Liver (tissue), 9 donors: Measurements from ENCODE around the gene PPP3CA. TPM values are rescaled to one million over a fixed set of nuclear protein-coding genes. Genes with fewer than 3 reads are reported as not detected.
"Not testable (repeated sequence)": the region's sequence is repeated elsewhere in the genome, so short reads cannot be mapped to it uniquely, and the experiment has no call there.

Source experiments
- DNase-seq: peaks from one replicate; pipeline ENCODE4 v3.0.0-alpha.2; 2017; ENCODE audit warnings: low spot score
- H3K27ac ChIP-seq, 2 donors: one replicate each; pipeline ENCODE4 v1.7.0; 2013; ENCODE audit warnings: inconsistent platforms in 2 of 2, low read length in 2 of 2, control low read depth in 1 of 2, low read depth in 1 of 2, mild to moderate bottlenecking in 1 of 2
- H3K27me3 ChIP-seq, 4 donors: one replicate each; pipeline versions ENCODE4 v1.6.1 to v1.7.0; 2013; ENCODE audit warnings: low read length in 3 of 4, inconsistent platforms in 1 of 4, mild to moderate bottlenecking in 1 of 4, moderate library complexity in 1 of 4; ENCODE audit not compliant: control insufficient read depth in 4 of 4, insufficient read depth in 4 of 4
- H3K36me3 ChIP-seq, 4 donors: one replicate each; pipeline versions ENCODE4 v1.6.1 to v1.7.0; 2013; ENCODE audit warnings: low read length in 3 of 4, mild to moderate bottlenecking in 3 of 4, low read depth in 1 of 4, moderate library complexity in 1 of 4; ENCODE audit not compliant: control insufficient read depth in 4 of 4, insufficient read depth in 3 of 4
- H3K4me1 ChIP-seq, 4 donors: one replicate each; pipeline versions ENCODE4 v1.6.1 to v1.7.0; 2013; ENCODE audit warnings: low read length in 3 of 4, mild to moderate bottlenecking in 3 of 4, moderate library complexity in 1 of 4; ENCODE audit not compliant: control insufficient read depth in 4 of 4, insufficient read depth in 4 of 4
- H3K4me3 ChIP-seq, 3 donors: one replicate each; pipeline versions ENCODE4 v1.6.1 to v1.7.0; 2013; ENCODE audit warnings: low read length in 3 of 3, control low read depth in 1 of 3, low read depth in 1 of 3, mild to moderate bottlenecking in 1 of 3
- H3K9ac ChIP-seq, 2 donors: one replicate each; pipeline ENCODE4 v1.7.0; 2013; ENCODE audit warnings: low read length in 2 of 2, mild to moderate bottlenecking in 2 of 2, moderate library complexity in 2 of 2, control low read depth in 1 of 2, low read depth in 1 of 2
- H3K9me3 ChIP-seq, 4 donors: one replicate each; pipeline versions ENCODE4 v1.6.1 to v1.7.0; 2013; ENCODE audit warnings: low read length in 3 of 4; ENCODE audit not compliant: control insufficient read depth in 4 of 4
- FOXA1 ChIP-seq: IDR thresholded peaks from 2 replicates; pipeline ENCODE4 v1.6.1; 2016; ENCODE audit warnings: antibody characterized with exemption
- FOXA2 ChIP-seq: IDR thresholded peaks from 2 replicates; pipeline ENCODE4 v1.6.1; 2016; ENCODE audit warnings: antibody characterized with exemption
- HNF4A ChIP-seq, 2 donors: conservative IDR thresholded peaks; 2 replicates each; pipeline ENCODE4 v1.6.1; 2016; ENCODE audit warnings: antibody characterized with exemption in 2 of 2, mild to moderate bottlenecking in 2 of 2
- HNF4G ChIP-seq: IDR thresholded peaks from 2 replicates; pipeline ENCODE4 v1.6.1; 2016; ENCODE audit warnings: antibody characterized with exemption
- MAX ChIP-seq: IDR thresholded peaks from 2 replicates; pipeline ENCODE4 v1.6.1; 2016; ENCODE audit warnings: antibody characterized with exemption
- NR2F2 ChIP-seq: IDR thresholded peaks from 2 replicates; pipeline ENCODE4 v1.6.1; 2016; ENCODE audit warnings: antibody characterized with exemption
- RAD21 ChIP-seq, 2 donors: IDR thresholded peaks; 2 replicates each; pipeline ENCODE4 v1.6.1; 2016; ENCODE audit warnings: antibody characterized with exemption in 2 of 2, mild to moderate bottlenecking in 2 of 2
- REST ChIP-seq: IDR thresholded peaks from 2 replicates; pipeline ENCODE4 v1.6.1; 2016; ENCODE audit warnings: antibody characterized with exemption, mild to moderate bottlenecking
- RXRA ChIP-seq, 2 donors: IDR thresholded peaks; 2 replicates each; pipeline ENCODE4 v1.6.1; 2017 to 2018; ENCODE audit warnings: antibody characterized with exemption in 2 of 2, mild to moderate bottlenecking in 1 of 2
- SP1 ChIP-seq: IDR thresholded peaks from 2 replicates; pipeline ENCODE4 v1.6.1; 2018; ENCODE audit warnings: antibody characterized with exemption, mild to moderate bottlenecking
- YY1 ChIP-seq: IDR thresholded peaks from 2 replicates; pipeline ENCODE4 v1.6.1; 2016; ENCODE audit warnings: antibody characterized with exemption, mild to moderate bottlenecking
- ZBTB33 ChIP-seq: IDR thresholded peaks from 2 replicates; pipeline ENCODE4 v1.6.1; 2016; ENCODE audit warnings: antibody characterized with exemption
- WGBS: extraction: QIAGEN DNeasy Blood & Tissue Kit; methylation state at CpG from one replicate; pipeline ENCODE4 v1.1.7; 2013; 5-methylcytosine and 5-hydroxymethylcytosine counted together
- polyA plus RNA-seq, 2 donors: library from polyadenylated mRNA; stranded (reverse) in 1 of 2; unstranded in 1 of 2; fragments of 200-250 nt in 1 of 2; fragments of >200 nt in 1 of 2; fragmentation: Nextera tagmentation in 1 of 2; extraction: Ambion mirVana in 1 of 2; gene quantifications; one replicate each; pipeline versions ENCODE4 v1.2.1 to v1.2.3, GENCODE V29; 2013 to 2015
- total RNA-seq, 2 donors: library from RNA; depleted of rRNA; stranded (reverse); fragments of >200 nt; gene quantifications; one replicate each; pipeline ENCODE4 v1.2.3, GENCODE V29; 2014
- TF ChIP-seq, protein P1 (sequence below): fragments of 150-350 bp; IDR thresholded peaks from 2 replicates; pipeline ENCODE4 v1.5.1; 2017; ENCODE audit warnings: improper control_type of control experiment, low read depth, low read length; ENCODE audit not compliant: missing input control
- donor health status: healthy.
- donor health status: healthy.
- donor health status: healthy.
- donor health status: healthy.
- donor health status: healthy.

PPP3CA gene
- total and polyA plus RNA-seq, 4 donors: 3.6 to 18.2 (median 14.2) TPM

- TF ChIP-seq FOXA2 (no peak), RXRA (IDR thresholded peaks at IDR 0.05) (no peak), FOXA1 (no peak), NR2F2 (no peak), REST (no peak), ZBTB33 (no peak), YY1 (no peak), RAD21 (IDR thresholded peaks at IDR 0.05) (no peak)
- TF ChIP-seq, protein P1, sequence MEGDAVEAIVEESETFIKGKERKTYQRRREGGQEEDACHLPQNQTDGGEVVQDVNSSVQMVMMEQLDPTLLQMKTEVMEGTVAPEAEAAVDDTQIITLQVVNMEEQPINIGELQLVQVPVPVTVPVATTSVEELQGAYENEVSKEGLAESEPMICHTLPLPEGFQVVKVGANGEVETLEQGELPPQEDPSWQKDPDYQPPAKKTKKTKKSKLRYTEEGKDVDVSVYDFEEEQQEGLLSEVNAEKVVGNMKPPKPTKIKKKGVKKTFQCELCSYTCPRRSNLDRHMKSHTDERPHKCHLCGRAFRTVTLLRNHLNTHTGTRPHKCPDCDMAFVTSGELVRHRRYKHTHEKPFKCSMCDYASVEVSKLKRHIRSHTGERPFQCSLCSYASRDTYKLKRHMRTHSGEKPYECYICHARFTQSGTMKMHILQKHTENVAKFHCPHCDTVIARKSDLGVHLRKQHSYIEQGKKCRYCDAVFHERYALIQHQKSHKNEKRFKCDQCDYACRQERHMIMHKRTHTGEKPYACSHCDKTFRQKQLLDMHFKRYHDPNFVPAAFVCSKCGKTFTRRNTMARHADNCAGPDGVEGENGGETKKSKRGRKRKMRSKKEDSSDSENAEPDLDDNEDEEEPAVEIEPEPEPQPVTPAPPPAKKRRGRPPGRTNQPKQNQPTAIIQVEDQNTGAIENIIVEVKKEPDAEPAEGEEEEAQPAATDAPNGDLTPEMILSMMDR: no peak
- DNase-seq: no peak
- Histone ChIP-seq H3K4me3 (no peak overlapping the region), H3K4me1 (no peaks in the 10 kb centered on the region), H3K27me3 (no peaks in the 10 kb centered on the region), H3K36me3 (no peaks in the 10 kb centered on the region), H3K9me3 (no peaks in the 10 kb centered on the region), H3K9ac (no peak overlapping the region), H3K27ac (no peak overlapping the region)
- 86% methylated on average over 4 of the region's 4 CpGs for WGBS
Observed at GRCh38 chr4:101098666-101099400, 248.5 kb downstream of the PPP3CA start.

DNA sequence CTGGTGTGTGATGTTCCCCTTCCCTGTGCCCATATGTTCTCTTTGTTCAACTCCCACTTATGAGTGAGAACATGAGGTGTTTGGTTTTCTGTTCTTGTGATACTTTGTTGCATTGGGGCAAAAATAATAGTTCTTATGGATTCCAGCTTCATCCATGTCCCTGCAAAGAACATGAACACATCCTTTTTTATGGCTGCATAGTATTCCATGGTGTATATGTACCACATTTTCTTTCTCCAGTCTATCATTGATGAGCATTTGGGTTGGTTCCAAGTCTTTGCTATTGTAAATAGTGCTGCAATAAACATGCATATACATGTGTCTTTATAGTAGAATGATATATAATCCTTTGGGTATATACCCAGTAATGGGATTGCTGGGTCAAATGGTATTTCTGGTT lies 254.7 kb downstream of the PPP3CA start:
- not testable (repeated sequence) for H3K36me3 ChIP-seq, H3K9me3 ChIP-seq, H3K27ac ChIP-seq, H3K27me3 ChIP-seq, DNase-seq, H3K9ac ChIP-seq, H3K4me1 ChIP-seq, H3K4me3 ChIP-seq

GRCh38 chr4:101089168-101089567 lies 258.2 kb downstream of the PPP3CA start:
- Histone ChIP-seq H3K4me1 (no peaks in the 10 kb centered on the region), H3K27ac (no peak overlapping the region), H3K36me3 (no peaks in the 10 kb centered on the region), H3K4me3 (no peak overlapping the region), H3K27me3 (no peaks in the 10 kb centered on the region), H3K9me3 (no peaks in the 10 kb centered on the region), H3K9ac (no peak overlapping the region)
- WGBS: 95% methylated on average over 2 of the region's 2 CpGs
- DNase-seq: no peak
- TF ChIP-seq MAX (no peak), FOXA1 (no peak), HNF4A (conservative IDR thresholded peaks at IDR 0.05) (no peak), YY1 (no peak), SP1 (no peak), HNF4G (no peak)
